ENCODE measurements around the gene BEND7.

DNA sequence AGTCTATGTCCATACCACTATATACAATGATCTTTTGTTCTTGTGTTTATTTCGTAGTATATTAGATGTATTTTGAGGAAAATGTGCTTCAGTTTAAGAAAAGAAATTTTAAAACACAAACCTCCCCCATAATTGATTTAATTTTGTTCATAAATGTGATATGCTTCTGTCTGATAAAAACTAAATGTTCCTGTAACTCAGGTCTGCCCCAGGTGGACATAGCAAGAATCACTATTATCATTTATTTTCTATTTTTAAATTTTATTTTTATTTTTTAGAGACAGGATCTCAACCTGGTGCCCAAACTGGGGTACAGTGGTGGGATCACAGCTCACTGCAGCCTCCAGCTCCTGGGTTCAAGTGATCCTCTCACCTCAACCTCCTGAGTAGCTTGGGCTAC, 43.2 kb downstream of the BEND7 start:
- TF ChIP-seq REST (IDR thresholded peaks at IDR 0.05; ENCODE audit: insufficient replicate concordance, low read depth) (no peak), CTCF (IDR thresholded peaks at IDR 0.05; ENCODE audit: insufficient read depth, low read length) (no peak), GABPA (IDR thresholded peaks at IDR 0.05; ENCODE audit: low read depth) (no peak), POLR2AphosphoS5 (IDR thresholded peaks at IDR 0.05; ENCODE audit: low read depth) (no peak)
